ENCODE results near the gene DHRS1. TPM values are rescaled to one million over a fixed set of nuclear protein-coding genes. Genes with fewer than 3 reads are reported as not detected.

Gene DHRS1
- total RNA-seq, 1 experiment from 2014 or later: 41.4 TPM

- CTCF ChIA-PET: no interaction called here
- Histone ChIP-seq H3K27me3 (ENCODE audit: insufficient read depth, low read depth) (no peaks in the 10 kb centered on the region), H3K27ac (no peak overlapping the region), H3K4me2 (no peak overlapping the region), H4K20me1 (ENCODE audit: insufficient read depth) (no peaks in the 10 kb centered on the region), H2AFZ (no peak overlapping the region), H3K36me3 (ENCODE audit: low read depth) (no peaks in the 10 kb centered on the region), H3K79me2 (ENCODE audit: low read depth) (no peaks in the 10 kb centered on the region), H3K9me2 (ENCODE audit: insufficient read depth) (no peaks in the 10 kb centered on the region), H3K4me3 (no peak overlapping the region), H3F3A (ENCODE audit: insufficient read depth, low read depth) (no peaks in the 10 kb centered on the region; the same call in 1 of the 2 replicates), H3K4me1 (replicated peaks; ENCODE audit: insufficient read depth) (no peaks in the 10 kb centered on the region), H3K9me3 (ENCODE audit: insufficient read depth, low read depth) (no peaks in the 10 kb centered on the region)
- no peak for DNase-seq
- TF ChIP-seq EZH2 (IDR thresholded peaks at IDR 0.05; ENCODE audit: low read depth) (no peak), CTCF (conservative IDR thresholded peaks at IDR 0.05) (no peak)
- intact Hi-C loops (cut with micrococcal nuclease; ENCODE audit: unreplicated experiment): no loop called here
- BruUV-seq (replicated peaks): no TSS peak
- POLR2A ChIA-PET (ENCODE audit: unreplicated experiment): no interaction called here
Measured at GRCh38 chr14:24311837-24312615, 12.4 kb upstream of the DHRS1 start.

DNA sequence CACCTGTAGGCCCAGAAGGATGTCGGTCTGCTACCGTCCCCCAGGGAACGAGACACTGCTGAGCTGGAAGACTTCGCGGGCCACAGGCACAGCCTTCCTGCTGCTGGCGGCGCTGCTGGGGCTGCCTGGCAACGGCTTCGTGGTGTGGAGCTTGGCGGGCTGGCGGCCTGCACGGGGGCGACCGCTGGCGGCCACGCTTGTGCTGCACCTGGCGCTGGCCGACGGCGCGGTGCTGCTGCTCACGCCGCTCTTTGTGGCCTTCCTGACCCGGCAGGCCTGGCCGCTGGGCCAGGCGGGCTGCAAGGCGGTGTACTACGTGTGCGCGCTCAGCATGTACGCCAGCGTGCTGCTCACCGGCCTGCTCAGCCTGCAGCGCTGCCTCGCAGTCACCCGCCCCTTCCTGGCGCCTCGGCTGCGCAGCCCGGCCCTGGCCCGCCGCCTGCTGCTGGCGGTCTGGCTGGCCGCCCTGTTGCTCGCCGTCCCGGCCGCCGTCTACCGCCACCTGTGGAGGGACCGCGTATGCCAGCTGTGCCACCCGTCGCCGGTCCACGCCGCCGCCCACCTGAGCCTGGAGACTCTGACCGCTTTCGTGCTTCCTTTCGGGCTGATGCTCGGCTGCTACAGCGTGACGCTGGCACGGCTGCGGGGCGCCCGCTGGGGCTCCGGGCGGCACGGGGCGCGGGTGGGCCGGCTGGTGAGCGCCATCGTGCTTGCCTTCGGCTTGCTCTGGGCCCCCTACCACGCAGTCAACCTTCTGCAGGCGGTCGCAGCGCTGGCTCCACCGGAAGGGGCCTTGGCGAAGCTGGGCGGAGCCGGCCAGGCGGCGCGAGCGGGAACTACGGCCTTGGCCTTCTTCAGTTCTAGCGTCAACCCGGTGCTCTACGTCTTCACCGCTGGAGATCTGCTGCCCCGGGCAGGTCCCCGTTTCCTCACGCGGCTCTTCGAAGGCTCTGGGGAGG, 11.3 kb upstream of the DHRS1 start, which contains the start of gene LTB4R:
LTB4R (plus strand) TSS at position 857 of the 959 bp plus-strand sequence. CDS start 4,150 bp downstream, outside the sequence.
- Histone ChIP-seq H2AFZ (no peak within 1 kb of the TSS), H4K20me1 (ENCODE audit: insufficient read depth) (no peaks in the 10 kb centered on the region), H3K36me3 (ENCODE audit: low read depth) (no peaks in the 10 kb centered on the region), H3K4me1 (replicated peaks; ENCODE audit: insufficient read depth) (no peaks in the 10 kb centered on the region), H3K79me2 (ENCODE audit: low read depth) (no peaks in the 10 kb centered on the region), H3K9me3 (ENCODE audit: insufficient read depth, low read depth) (no peaks in the 10 kb centered on the region), H3K4me2 (no peak within 1 kb of the TSS), H3K27ac (no peak within 1 kb of the TSS), H3K9me2 (ENCODE audit: insufficient read depth) (no peaks in the 10 kb centered on the region), H3F3A (ENCODE audit: insufficient read depth, low read depth) (no peaks in the 10 kb centered on the region), H3K27me3 (ENCODE audit: insufficient read depth, low read depth) (no peaks in the 10 kb centered on the region), H3K4me3 (no peak within 1 kb of the TSS)
- intact Hi-C loops (cut with micrococcal nuclease; ENCODE audit: unreplicated experiment): no loop called here
- CTCF ChIA-PET: no interaction called here
- no peak for DNase-seq
- no TSS peak for BruUV-seq (replicated peaks)
- POLR2A ChIA-PET (ENCODE audit: unreplicated experiment): no interaction called here
- no peak for TF ChIP-seq EZH2 (IDR thresholded peaks at IDR 0.05; ENCODE audit: low read depth)

GRCh38 chr14:24310265-24310645, 10.7 kb upstream of the DHRS1 start:
- Histone ChIP-seq H3K4me3 (no peak overlapping the region), H3K27me3 (ENCODE audit: insufficient read depth, low read depth) (no peaks in the 10 kb centered on the region), H3K9me2 (ENCODE audit: insufficient read depth) (no peaks in the 10 kb centered on the region), H3K36me3 (ENCODE audit: low read depth) (no peaks in the 10 kb centered on the region), H3K4me1 (replicated peaks; ENCODE audit: insufficient read depth) (no peaks in the 10 kb centered on the region), H4K20me1 (ENCODE audit: insufficient read depth) (no peaks in the 10 kb centered on the region), H3F3A (ENCODE audit: insufficient read depth, low read depth) (no peaks in the 10 kb centered on the region), H3K27ac (no peak overlapping the region), H3K79me2 (ENCODE audit: low read depth) (no peaks in the 10 kb centered on the region), H2AFZ (no peak overlapping the region), H3K9me3 (ENCODE audit: insufficient read depth, low read depth) (no peaks in the 10 kb centered on the region), H3K4me2 (no peak overlapping the region)
- intact Hi-C loops (cut with micrococcal nuclease; ENCODE audit: unreplicated experiment): no loop called here
- no peak for TF ChIP-seq CTCF (conservative IDR thresholded peaks at IDR 0.05)
- ChIA-PET CTCF (no interaction called here), POLR2A (ENCODE audit: unreplicated experiment) (no interaction called here)
- BruUV-seq (replicated peaks): no TSS peak
- DNase-seq: no peak

All from PC-9 (cell line).